Astrocyte of the cerebellum (primary cell): ENCODE measurements around the gene ZNF573.

Source experiments
- DNase-seq: peaks from one replicate; pipeline ENCODE4 v3.0.0-alpha.2; 2011; ENCODE audit warnings: low read depth
- H3K4me3 ChIP-seq: 2 replicates; pipeline ENCODE4 v1.5.1; 2011; ENCODE audit warnings: mild to moderate bottlenecking, low read depth, low read length, moderate library complexity
- CTCF ChIP-seq: IDR thresholded peaks from 2 replicates; pipeline ENCODE4 v1.5.1; 2012; ENCODE audit warnings: low read length, low read depth, moderate library complexity, mild to moderate bottlenecking; ENCODE audit errors: missing control alignments
- in situ Hi-C: cut with HindIII; loops from 2 replicates; pipeline ENCODE4 v1.10.0; 2017; ENCODE audit warnings: low sequenced_read_pairs

The ZNF573 gene

DNA sequence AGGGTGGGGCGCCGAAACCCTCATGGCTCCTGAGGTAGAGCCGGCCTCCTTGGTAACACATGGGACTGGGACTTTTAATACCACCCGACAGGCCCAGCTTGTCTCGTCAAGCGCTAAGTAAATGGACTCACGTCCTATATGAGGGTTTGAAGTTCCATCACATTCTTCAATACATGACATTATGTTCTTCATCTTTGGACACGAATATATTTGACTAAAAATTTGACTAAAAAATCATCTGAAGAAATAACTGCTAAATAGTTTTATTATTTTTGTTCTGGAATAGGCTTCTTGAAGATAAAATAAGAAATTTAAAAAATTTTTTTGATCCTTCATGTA lies 59.5 kb downstream of the ZNF573 start:
- no peak for DNase-seq
- no peak for TF ChIP-seq CTCF
- peak overlapping the region; percentile 83 for H3K4me3 ChIP-seq
- in situ Hi-C loops, result no loop called here

DNA sequence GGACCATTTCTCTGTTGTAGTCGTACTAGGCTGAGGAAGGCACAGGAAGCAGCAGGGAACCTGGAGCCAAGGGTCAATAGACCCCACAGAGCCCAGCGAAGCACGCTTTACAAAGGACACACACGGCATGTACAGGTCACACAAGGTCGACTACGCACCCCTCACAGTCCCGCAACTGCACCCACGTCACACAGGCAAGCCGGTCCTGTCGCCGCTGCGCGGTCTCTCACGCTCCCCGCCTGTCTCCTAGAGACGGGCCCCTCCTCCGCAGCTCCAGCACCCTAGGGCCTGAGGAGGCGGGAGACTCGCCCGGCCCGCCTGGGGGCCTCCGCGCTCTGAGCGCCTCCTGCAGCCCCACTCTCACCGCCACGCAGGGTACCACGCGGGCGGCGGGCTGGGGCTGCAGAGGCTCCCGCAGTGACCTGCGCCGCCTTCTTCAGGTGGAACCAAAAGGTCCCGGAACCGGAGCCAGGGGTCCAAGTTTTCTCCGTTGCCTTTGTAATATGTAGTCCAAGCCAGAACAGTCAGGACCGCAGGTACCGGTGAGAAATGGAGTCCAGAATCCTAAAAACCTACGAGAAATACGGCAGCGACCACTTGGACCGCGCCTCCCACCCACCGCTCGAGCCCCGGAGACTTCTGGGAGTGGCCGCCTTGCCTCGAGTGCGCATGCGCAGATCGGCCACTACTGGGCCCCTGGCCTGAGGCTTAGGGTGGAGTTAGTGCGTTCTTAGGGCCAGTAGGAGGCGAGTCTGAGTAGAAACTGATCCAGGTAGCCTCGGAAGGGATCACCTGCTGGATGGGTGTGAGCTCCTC lies 60.1 kb downstream of the ZNF573 start, which contains the start of gene ZNF607:
Gene ZNF607, minus strand, starts transcription at position 651 of the 816 bp plus-strand sequence. CDS start 8,143 bp downstream, outside the sequence.
- peak; percentile 70 for TF ChIP-seq CTCF
- peak; percentile 70 for DNase-seq
- in situ Hi-C loops, result no loop called here
- H3K4me3 ChIP-seq, result peak within 1 kb of the TSS; percentile 83

DNA sequence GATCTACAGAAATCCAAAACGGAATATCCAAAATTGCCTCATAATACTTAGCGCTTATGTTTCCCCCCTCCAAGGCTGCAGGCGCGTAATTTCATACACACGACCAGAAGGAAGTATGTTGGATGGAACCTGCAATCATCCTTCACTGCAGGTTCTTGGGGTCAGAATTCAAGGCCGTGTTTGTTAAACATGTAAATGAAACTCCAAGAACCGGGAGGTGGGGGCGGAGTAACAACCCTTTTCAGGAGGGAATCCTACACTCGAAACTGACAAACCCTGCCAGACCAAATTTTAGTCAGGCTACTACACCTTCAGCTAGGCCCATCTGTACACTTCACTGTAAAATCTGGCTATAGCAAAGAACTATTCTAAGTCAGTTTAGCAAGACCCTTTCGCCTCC lies 61.1 kb downstream of the ZNF573 start:
- TF ChIP-seq CTCF, result no peak
- H3K4me3 ChIP-seq, result peak overlapping the region; percentile 83
- no peak for DNase-seq
- in situ Hi-C loops, result no loop called here

- TF ChIP-seq CTCF, result no peak
- no peak for DNase-seq
- in situ Hi-C loops, result no loop called here
- no peak overlapping the region for H3K4me3 ChIP-seq
Observed at GRCh38 chr19:37716140-37716539, 63.2 kb downstream of the ZNF573 start.

DNA sequence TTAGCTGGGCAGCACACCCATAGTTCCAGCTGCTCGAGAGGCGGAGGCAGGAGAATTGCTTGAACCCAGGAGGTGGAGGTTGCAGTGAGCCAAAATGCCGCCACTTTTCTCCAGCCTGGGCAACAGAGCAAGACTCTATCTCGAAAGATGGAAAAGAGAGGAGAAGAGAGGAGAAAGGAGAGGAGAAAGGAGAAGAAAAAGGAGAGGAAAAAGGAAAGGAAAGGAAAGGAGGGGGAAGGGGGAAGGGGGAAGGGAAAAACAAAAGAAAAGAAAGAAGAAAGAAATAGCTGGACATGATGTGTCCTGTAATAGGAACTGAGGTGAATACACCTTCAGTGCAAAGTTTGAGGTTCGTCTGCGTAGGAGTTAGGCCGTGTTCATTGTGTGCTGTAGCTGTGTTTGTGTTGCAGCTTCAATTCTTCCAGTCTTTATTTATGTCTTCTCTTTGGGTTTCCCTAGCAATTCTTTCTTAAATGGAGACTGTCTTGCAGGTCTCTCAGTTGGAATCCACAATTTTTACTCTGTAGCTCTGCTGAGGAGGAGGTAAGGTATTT lies 73.3 kb downstream of the ZNF573 start:
- no peak for DNase-seq
- no peak for TF ChIP-seq CTCF
- H3K4me3 ChIP-seq, result no peak overlapping the region
- in situ Hi-C loops, result no loop called here

- in situ Hi-C loops, result no loop called here
- no peak for DNase-seq
- no peak for TF ChIP-seq CTCF
- no peak overlapping the region for H3K4me3 ChIP-seq
Observed at GRCh38 chr19:37699057-37699456, 80.3 kb downstream of the ZNF573 start.
